ENCODE measurements around the gene GIPR. TPM values are rescaled to one million over a fixed set of nuclear protein-coding genes. Genes with fewer than 3 reads are reported as not detected.
A peak's percentile ranks its signal among the peaks of the same experiment; 100 is the strongest.

GIPR gene
- total and polyA plus RNA-seq, 2 donors = 0.26 to 0.70 TPM

- H3K4me1 ChIP-seq (ENCODE audit: insufficient read depth) = no peaks in the 10 kb centered on the region
- peak; percentile 97 for DNase-seq (ENCODE audit: extremely low spot score)
- peak within 1 kb of the TSS; percentile 65 for H3K4me3 ChIP-seq (ENCODE audit: low read depth, low read length)
- peaks cover 3% of the 10 kb centered on the region for H3K36me3 ChIP-seq (ENCODE audit: insufficient read depth)
- H3K27ac ChIP-seq (ENCODE audit: low read depth) = peak within 1 kb of the TSS; percentile 97
- under 1% methylated on average over 70 of the region's 70 CpGs for WGBS
Measured at GRCh38 chr19:45692187-45693105, 24.4 kb downstream of the GIPR start, which contains the start of gene QPCTL. QPCTL (plus strand) TSS chr19:45692666; CDS start chr19:45692704, 38 bp downstream.

DNA sequence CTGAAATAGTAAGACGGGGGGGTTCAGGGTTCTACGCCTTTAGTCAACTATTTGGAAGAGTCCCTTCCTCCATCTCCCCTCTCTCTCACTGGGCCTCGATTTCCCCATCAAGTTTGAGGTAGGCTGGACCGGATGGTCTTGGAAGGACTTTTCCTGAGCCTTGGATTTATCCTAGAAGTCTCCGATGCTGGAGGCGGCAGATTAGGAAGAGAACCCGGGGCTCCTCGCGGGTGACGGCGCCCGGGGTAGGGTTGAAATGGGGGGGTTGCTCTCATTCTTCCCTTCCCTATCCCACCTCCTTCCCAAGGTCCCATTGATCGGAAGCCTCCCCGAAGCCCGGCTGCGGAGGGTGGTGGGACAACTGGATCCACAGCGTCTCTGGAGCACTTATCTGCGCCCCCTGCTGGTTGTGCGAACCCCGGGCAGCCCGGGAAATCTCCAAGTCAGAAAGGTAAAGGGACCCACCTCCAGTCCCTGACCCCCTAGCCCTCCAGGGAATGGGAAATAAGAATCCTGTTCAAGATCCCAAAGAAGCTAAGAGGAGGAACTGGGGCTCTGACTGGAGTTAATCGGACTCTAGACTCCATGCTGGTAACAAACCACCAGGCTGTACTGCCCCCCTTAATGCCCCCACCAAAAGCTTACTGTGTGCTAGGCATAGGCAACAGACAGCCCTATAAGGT, 25.2 kb downstream of the GIPR start:
- H3K4me1 ChIP-seq (ENCODE audit: insufficient read depth) = no peaks in the 10 kb centered on the region
- DNase-seq (ENCODE audit: extremely low spot score) = no peak
- peak overlapping the region; percentile 65 for H3K4me3 ChIP-seq (ENCODE audit: low read depth, low read length)
- whole genome bisulfite sequencing = 1% methylated on average over 22 of the region's 22 CpGs
- peaks cover 3% of the 10 kb centered on the region for H3K36me3 ChIP-seq (ENCODE audit: insufficient read depth)
- peak overlapping the region; percentile 81 for H3K27ac ChIP-seq (ENCODE audit: low read depth)

- WGBS = 79% methylated on average over 7 of the region's 7 CpGs
- no peaks in the 10 kb centered on the region for H3K4me1 ChIP-seq (ENCODE audit: insufficient read depth)
Measured at GRCh38 chr19:45701676-45702075, 33.7 kb downstream of the GIPR start.

GRCh38 chr19:45705115-45705514, 37.1 kb downstream of the GIPR start:
- H3K4me1 ChIP-seq (ENCODE audit: insufficient read depth) = no peaks in the 10 kb centered on the region
- no peak for DNase-seq (ENCODE audit: extremely low spot score)
- WGBS = 91% methylated on average over 9 of the region's 9 CpGs
- H3K27ac ChIP-seq (ENCODE audit: low read depth) = no peak overlapping the region
- no peaks in the 10 kb centered on the region for H3K36me3 ChIP-seq (ENCODE audit: insufficient read depth)
- no peak overlapping the region for H3K4me3 ChIP-seq (ENCODE audit: low read depth, low read length)

More at GRCh38 chr19:45701676-45702075, 33.7 kb downstream of the GIPR start:
- H3K27ac ChIP-seq (ENCODE audit: low read depth) = no peak overlapping the region
- DNase-seq (ENCODE audit: extremely low spot score) = no peak
- H3K36me3 ChIP-seq (ENCODE audit: insufficient read depth) = no peaks in the 10 kb centered on the region
- H3K4me3 ChIP-seq (ENCODE audit: low read depth, low read length) = no peak overlapping the region

DNA sequence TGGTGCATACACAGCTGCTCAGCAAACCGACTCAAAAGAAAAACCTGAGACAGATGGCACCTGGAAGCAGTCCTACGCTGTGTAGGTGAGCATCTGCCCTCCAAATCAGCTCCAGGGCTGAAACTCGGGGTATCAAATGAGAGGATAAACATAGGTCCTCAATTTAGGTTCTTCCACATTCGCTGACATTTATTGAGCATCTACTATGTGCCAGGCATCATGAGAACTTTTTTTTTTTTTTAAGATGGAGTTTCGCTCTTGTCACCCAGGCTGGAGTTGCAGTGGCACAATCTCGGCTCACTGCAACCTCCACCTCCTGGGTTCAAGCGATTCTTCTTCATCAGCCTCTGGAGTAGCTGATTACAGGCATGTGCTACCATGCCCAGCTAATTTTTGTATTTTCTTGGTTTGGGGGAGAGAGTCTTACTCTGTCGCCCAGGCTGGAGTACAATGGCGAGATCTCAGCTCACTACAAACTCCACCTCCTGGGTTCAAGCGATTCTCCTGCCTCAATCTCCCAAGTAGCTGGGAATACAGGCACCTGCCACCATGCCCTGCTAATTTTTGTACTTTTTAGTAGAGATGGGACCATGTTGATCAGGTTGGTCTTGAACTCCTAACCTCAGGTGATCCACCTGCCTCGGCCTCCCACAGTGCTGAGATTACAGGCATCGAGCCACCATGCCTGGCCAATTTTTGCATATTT, 37.8 kb downstream of the GIPR start:
- Histone ChIP-seq H3K27ac (ENCODE audit: low read depth) (no peak overlapping the region), H3K4me3 (ENCODE audit: low read depth, low read length) (no peak overlapping the region), H3K36me3 (ENCODE audit: insufficient read depth) (no peaks in the 10 kb centered on the region), H3K4me1 (ENCODE audit: insufficient read depth) (no peaks in the 10 kb centered on the region)
- WGBS = 93% methylated on average over 12 of the region's 12 CpGs
- no peak for DNase-seq (ENCODE audit: extremely low spot score)

DNA sequence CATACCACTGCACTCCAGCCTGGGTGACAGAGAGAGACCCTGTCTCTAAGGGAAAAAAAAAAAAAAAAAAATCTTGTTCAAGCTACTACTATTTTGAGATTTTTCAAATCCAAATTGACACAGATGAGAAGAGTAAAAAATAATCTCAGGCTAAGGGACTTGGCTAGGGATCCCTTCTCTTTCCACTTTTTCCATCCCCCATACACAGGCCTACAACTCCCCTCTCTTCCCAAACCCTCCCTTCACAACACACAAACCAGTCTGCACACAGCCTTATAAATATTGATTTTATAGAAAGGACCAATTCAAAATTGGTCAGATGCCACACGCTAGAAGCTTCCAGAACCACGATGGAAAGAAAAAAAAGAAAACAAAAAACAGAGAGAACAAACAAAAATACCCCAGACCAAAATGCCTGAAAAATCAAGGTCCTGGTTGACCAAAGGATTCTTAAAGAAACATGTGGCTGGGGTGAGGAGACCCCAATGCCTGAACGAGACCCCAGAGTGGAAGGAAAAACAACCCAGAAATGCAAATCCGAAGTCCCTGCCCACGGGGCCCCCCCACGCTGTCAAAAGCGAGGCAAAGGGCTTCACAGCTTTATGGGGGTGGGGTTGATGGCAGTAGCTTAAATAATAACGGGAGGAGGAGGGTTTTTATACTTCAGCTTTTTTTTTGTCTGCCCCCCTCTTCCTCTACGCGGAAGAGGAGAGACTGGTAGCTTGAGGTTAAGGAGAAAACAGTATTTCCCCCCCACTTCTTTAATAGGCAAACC, 42.5 kb downstream of the GIPR start:
- H3K4me3 ChIP-seq (ENCODE audit: low read depth, low read length) = no peak overlapping the region
- H3K4me1 ChIP-seq (ENCODE audit: insufficient read depth) = no peaks in the 10 kb centered on the region
- H3K36me3 ChIP-seq (ENCODE audit: insufficient read depth) = peaks cover 6% of the 10 kb centered on the region
- 67% methylated on average over 10 of the region's 10 CpGs for WGBS
- DNase-seq (ENCODE audit: extremely low spot score) = no peak
- no peak overlapping the region for H3K27ac ChIP-seq (ENCODE audit: low read depth)

GRCh38 chr19:45711851-45712698, 44.1 kb downstream of the GIPR start:
- 92% methylated on average over 76 of the region's 76 CpGs for WGBS
- no peak for DNase-seq (ENCODE audit: extremely low spot score)
- no peaks in the 10 kb centered on the region for H3K4me1 ChIP-seq (ENCODE audit: insufficient read depth)
- peaks cover 6% of the 10 kb centered on the region for H3K36me3 ChIP-seq (ENCODE audit: insufficient read depth)
- H3K27ac ChIP-seq (ENCODE audit: low read depth) = no peak overlapping the region
- H3K4me3 ChIP-seq (ENCODE audit: low read depth, low read length) = no peak overlapping the region

DNA sequence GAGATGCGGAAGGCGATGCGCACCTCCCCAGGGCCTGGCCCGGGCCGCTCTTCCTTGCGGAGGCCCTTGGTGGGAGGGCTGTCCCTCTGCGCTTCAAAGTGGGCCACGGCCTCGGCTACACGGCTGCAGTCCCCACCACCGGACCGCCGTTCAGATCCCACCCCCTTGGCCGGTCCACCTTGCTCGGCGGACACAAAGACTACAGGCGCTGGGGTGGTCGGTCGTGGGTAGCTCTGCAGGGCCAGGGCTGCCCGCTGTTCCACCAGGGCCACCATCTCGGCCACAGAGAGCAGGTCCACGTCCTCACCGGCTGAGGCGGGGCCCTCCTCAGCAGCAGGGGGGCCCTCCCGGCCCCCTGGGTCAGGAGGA, 44.7 kb downstream of the GIPR start:
- Histone ChIP-seq H3K4me3 (ENCODE audit: low read depth, low read length) (no peak overlapping the region), H3K4me1 (ENCODE audit: insufficient read depth) (no peaks in the 10 kb centered on the region), H3K27ac (ENCODE audit: low read depth) (no peak overlapping the region), H3K36me3 (ENCODE audit: insufficient read depth) (peaks cover 6% of the 10 kb centered on the region)
- WGBS = 93% methylated on average over 25 of the region's 25 CpGs
- DNase-seq (ENCODE audit: extremely low spot score) = no peak

DNA sequence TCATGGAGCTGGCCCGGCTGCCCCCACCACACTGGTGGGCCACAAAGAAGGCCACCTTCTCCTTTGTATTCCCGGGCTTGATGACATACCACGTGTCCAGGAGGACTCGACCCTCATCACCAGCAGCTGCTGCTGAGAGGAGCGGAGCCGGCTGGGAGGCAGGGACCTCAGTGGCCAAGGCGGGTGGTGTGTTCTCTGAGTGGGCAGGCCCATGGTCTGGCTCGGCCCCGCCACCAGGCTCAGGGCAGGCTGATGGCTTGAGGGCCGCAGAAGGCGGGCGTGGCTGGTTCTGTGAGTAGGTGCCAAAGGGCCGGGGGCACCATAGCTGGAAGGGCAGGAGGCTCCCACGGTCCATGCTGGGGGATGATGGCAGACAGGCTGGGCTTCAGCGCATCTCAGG, 45.1 kb downstream of the GIPR start:
- H3K4me3 ChIP-seq (ENCODE audit: low read depth, low read length) = no peak overlapping the region
- DNase-seq (ENCODE audit: extremely low spot score) = no peak
- 90% methylated on average over 15 of the region's 15 CpGs for WGBS
- no peak overlapping the region for H3K27ac ChIP-seq (ENCODE audit: low read depth)
- peaks cover 6% of the 10 kb centered on the region for H3K36me3 ChIP-seq (ENCODE audit: insufficient read depth)
- H3K4me1 ChIP-seq (ENCODE audit: insufficient read depth) = no peaks in the 10 kb centered on the region

DNA sequence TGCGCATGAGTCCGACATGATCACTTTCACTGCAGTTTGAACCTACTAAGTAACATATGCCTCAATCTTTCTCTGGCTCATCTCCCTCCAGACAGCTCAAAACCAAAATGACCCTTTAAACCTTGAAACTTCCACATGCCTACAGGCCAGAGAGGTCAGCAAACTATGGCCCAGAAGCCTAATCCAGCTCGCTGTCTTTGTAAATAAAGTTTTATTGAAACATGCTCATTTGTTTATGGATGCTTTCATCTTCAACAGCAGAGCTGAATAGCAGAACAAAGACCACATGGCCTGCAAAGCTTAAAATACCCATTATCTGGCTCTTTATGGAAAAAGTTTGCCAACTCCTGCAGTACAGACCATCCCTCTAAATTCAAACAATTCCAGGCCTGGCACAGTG, 47.1 kb downstream of the GIPR start:
- whole genome bisulfite sequencing = 84% methylated on average over 3 of the region's 3 CpGs
- Histone ChIP-seq H3K4me1 (ENCODE audit: insufficient read depth) (no peaks in the 10 kb centered on the region), H3K36me3 (ENCODE audit: insufficient read depth) (peaks cover 6% of the 10 kb centered on the region), H3K27ac (ENCODE audit: low read depth) (no peak overlapping the region), H3K4me3 (ENCODE audit: low read depth, low read length) (no peak overlapping the region)
- no peak for DNase-seq (ENCODE audit: extremely low spot score)

GRCh38 chr19:45716359-45717130, 48.5 kb downstream of the GIPR start:
- WGBS = under 1% methylated on average over 24 of the region's 24 CpGs
- H3K27ac ChIP-seq (ENCODE audit: low read depth) = peak overlapping the region; percentile 12
- no peak for DNase-seq (ENCODE audit: extremely low spot score)
- H3K4me1 ChIP-seq (ENCODE audit: insufficient read depth) = no peaks in the 10 kb centered on the region
- peaks cover 6% of the 10 kb centered on the region for H3K36me3 ChIP-seq (ENCODE audit: insufficient read depth)
- H3K4me3 ChIP-seq (ENCODE audit: low read depth, low read length) = peak overlapping the region; percentile 49
